SU-DHL-6 (cell line): ENCODE results near the gene LIFR.

Source experiments
- EZH2phosphoT487 ChIP-seq: fragments of 200-600 bp; sonication (generic), shearing (Covaris generic); conservative IDR thresholded peaks from 2 replicates; pipeline ENCODE4 v1.6.1; 2018; ENCODE audit warnings: mild to moderate bottlenecking, antibody characterized with exemption, low read length, moderate library complexity, mixed read lengths
- TF ChIP-seq, protein P1 (sequence below): fragments of 200-600 bp; sonication (generic); IDR thresholded peaks from one replicate; pipeline ENCODE4 v1.5.1; 2017; ENCODE audit warnings: antibody characterized with exemption, mild to moderate bottlenecking, low read length, moderate library complexity; ENCODE audit not compliant: insufficient read depth, poor library complexity, severe bottlenecking

- TF ChIP-seq, protein P1, sequence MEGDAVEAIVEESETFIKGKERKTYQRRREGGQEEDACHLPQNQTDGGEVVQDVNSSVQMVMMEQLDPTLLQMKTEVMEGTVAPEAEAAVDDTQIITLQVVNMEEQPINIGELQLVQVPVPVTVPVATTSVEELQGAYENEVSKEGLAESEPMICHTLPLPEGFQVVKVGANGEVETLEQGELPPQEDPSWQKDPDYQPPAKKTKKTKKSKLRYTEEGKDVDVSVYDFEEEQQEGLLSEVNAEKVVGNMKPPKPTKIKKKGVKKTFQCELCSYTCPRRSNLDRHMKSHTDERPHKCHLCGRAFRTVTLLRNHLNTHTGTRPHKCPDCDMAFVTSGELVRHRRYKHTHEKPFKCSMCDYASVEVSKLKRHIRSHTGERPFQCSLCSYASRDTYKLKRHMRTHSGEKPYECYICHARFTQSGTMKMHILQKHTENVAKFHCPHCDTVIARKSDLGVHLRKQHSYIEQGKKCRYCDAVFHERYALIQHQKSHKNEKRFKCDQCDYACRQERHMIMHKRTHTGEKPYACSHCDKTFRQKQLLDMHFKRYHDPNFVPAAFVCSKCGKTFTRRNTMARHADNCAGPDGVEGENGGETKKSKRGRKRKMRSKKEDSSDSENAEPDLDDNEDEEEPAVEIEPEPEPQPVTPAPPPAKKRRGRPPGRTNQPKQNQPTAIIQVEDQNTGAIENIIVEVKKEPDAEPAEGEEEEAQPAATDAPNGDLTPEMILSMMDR, result no peak
- TF ChIP-seq EZH2phosphoT487, result no peak
These were observed 78.3 kb downstream of the LIFR start for GRCh38 chr5:38478166-38478565.
